Dendritic cell treated with granulocyte-macrophage colony-stimulating factor and Interleukin-4, amounts not matched to agents 40 ng/mL and 50 ng/mL, for 4 days (primary cell): ENCODE results near the gene ZNF333.
"Not testable (repeated sequence)": the region's sequence is repeated elsewhere in the genome, so short reads cannot be mapped to it uniquely, and the experiment has no call there.

Experiments used
- H3K27ac Mint-ChIP-seq: one replicate; pipeline ENCODE4 v1.8.0; 2022; ENCODE audit warnings: mild to moderate bottlenecking, mixed read lengths
- H3K27me3 Mint-ChIP-seq: one replicate; pipeline ENCODE4 v1.8.0; 2022; ENCODE audit warnings: mild to moderate bottlenecking, mixed read lengths
- H3K36me3 Mint-ChIP-seq: one replicate; pipeline ENCODE4 v1.8.0; 2022; ENCODE audit warnings: low read depth, mixed read lengths
- H3K4me1 Mint-ChIP-seq: one replicate; pipeline ENCODE4 v1.8.0; 2022; ENCODE audit warnings: low read depth, mixed read lengths
- H3K4me3 Mint-ChIP-seq: one replicate; pipeline ENCODE4 v1.8.0; 2022; ENCODE audit warnings: mild to moderate bottlenecking, moderate library complexity, mixed read lengths
- H3K9me3 Mint-ChIP-seq: one replicate; pipeline ENCODE4 v1.8.0; 2022; ENCODE audit warnings: mixed read lengths
- intact Hi-C: fragments of 100-400 bp; cut with micrococcal nuclease; formaldehyde crosslinking; loops from one replicate; pipeline ENCODE4 v1.15.0; 2022

Gene ZNF333

GRCh38 chr19:14779151-14779550 is 89.3 kb downstream of the ZNF333 start:
- no peak overlapping the region for H3K4me3 Mint-ChIP-seq
- H3K27ac Mint-ChIP-seq: no peak overlapping the region
- H3K36me3 Mint-ChIP-seq: peaks cover 10% of the 10 kb centered on the region
- no peaks in the 10 kb centered on the region for H3K27me3 Mint-ChIP-seq
- intact Hi-C loops: no loop called here
- H3K9me3 Mint-ChIP-seq: no peaks in the 10 kb centered on the region
- H3K4me1 Mint-ChIP-seq: peaks cover 57% of the 10 kb centered on the region

DNA sequence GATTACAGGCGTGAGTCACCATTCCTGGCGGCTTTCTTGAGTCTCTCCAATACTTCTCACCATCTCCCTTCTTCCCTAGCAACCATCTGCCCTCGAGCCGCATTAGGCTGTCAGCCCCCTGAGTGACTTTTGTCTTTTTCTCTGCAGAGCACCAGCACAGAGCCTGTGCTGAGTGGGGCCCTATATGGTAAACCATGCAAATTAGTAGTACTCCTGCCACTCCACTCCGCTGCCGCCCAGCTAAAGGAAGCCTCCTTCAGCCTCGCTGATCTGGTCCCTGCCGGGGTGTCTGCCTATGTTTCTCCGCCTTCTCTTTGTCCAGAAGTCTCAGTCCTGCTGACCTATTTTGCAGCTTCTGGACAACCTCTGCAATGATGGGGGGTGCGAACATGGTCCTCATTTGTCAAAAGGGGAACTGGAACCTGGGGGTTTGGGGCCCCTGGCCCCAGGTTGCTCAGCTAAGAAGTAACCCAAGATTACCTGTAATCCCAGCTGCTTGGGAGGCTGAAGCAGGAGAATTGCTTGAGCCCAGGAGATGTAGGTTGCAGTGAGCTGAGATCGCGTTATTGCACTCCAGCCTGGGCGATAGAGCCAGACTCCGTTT is 90.9 kb downstream of the ZNF333 start:
- H3K4me1 Mint-ChIP-seq: peaks cover 64% of the 10 kb centered on the region
- peak overlapping the region; percentile 9 for H3K27ac Mint-ChIP-seq
- H3K9me3 Mint-ChIP-seq, H3K27me3 Mint-ChIP-seq, H3K36me3 Mint-ChIP-seq, H3K4me3 Mint-ChIP-seq: not testable (repeated sequence)
- intact Hi-C loops: loop anchor here (10.0 kb wide), 1 partner anchor 206 kb away; the partner anchor contains the start of gene NDUFB7

DNA sequence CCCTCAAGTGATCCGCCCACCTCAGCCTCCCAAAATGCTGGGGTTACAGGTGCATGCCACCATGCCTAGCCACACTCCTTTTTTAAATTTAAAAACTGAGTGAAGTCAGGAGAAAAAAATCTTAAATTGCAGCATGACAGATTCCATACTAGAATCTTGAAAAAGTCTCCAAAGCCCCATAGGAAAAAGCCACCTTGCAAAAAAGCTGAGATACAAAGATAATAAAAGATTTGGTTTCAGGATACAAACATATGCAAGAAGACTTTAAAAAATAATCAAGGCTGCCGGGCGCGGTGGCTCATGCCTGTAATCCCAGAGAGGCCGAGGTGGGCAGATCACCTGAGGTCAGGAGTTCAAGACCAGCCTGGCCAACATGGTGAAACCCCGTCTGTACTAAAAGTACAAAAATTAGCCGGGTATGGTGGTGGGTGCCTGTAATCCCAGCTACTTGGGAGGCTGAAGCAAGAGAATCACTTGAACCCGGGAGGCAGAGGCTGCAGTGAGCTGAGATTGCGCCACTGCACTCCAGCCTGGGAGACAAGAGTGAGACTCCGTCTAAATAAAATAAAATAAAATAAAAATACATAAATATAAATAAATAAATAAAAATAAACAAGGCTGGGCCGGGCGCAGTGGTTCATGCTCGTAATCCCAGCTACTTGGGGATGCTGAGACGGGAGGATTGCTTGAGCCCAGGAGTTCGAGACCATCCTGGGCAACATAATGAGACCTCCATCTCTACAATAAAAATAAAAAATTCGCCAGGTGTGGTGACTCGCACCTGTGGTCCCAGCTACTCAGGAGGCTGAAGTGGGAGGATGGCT is 92.1 kb downstream of the ZNF333 start:
- not testable (repeated sequence) for H3K9me3 Mint-ChIP-seq, H3K27me3 Mint-ChIP-seq, H3K4me3 Mint-ChIP-seq, H3K36me3 Mint-ChIP-seq
- Mint-ChIP-seq H3K4me1 (peaks cover 64% of the 10 kb centered on the region), H3K27ac (peak overlapping the region; percentile 97)
- intact Hi-C loops: loop anchor here (10.0 kb wide), 1 partner anchor 207 kb away; the partner anchor contains the start of gene NDUFB7

- no peak overlapping the region for H3K4me3 Mint-ChIP-seq
- no peaks in the 10 kb centered on the region for H3K9me3 Mint-ChIP-seq
- H3K36me3 Mint-ChIP-seq: no peaks in the 10 kb centered on the region
- no peaks in the 10 kb centered on the region for H3K27me3 Mint-ChIP-seq
- intact Hi-C loops: loop anchor here (10.0 kb wide), 1 partner anchor 208 kb away; the partner anchor contains the start of gene NDUFB7
- peak overlapping the region; percentile 97 for H3K27ac Mint-ChIP-seq
- H3K4me1 Mint-ChIP-seq: peaks cover 67% of the 10 kb centered on the region
Observed at GRCh38 chr19:14782626-14783409, 93.0 kb downstream of the ZNF333 start.
